Measurements from ENCODE around the gene PLEKHH2.

DNA sequence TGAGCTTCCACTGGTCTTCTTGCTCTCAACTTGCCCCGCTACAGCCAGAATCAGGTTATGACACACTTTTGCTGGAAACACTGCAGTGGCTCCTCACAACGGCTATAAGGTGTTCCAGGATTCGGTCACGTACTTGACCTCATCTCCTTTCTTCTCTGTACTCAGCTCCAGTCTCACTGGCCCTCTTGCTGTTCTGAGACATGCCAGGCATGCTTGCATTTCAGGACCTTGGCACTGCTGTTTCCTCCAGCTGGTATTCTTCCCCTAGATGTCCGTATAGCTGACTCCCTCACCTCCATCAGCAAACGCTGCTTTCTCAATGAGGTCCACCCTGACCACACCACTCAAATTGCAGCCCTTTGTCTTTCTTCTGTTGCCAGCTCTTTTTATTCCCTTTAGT is 71.1 kb downstream of the PLEKHH2 start:
- TF ChIP-seq ATF1 (CRISPR knock-in tag; IDR thresholded peaks at IDR 0.05) = no peak
- TF ChIP-seq ZNF839 (CRISPR knock-in tag; IDR thresholded peaks at IDR 0.05; ENCODE audit: borderline replicate concordance) = no peak
- TF ChIP-seq NR3C1 (CRISPR knock-in tag; IDR thresholded peaks at IDR 0.05) = no peak
- no peak for TF ChIP-seq JARID2 (CRISPR knock-in tag; IDR thresholded peaks at IDR 0.05; ENCODE audit: insufficient replicate concordance)
